MG63 (cell line): ENCODE measurements around the gene FAM3B. TPM values are rescaled to one million over a fixed set of nuclear protein-coding genes. Genes with fewer than 3 reads are reported as not detected.
"Not testable (repeated sequence)": the region's sequence is repeated elsewhere in the genome, so short reads cannot be mapped to it uniquely, and the experiment has no call there.

Experiments
- DNase-seq: peaks from one replicate; pipeline ENCODE4 v3.0.0-alpha.2; 2020
- H3K27me3 ChIP-seq: fragments of 250-450 bp; sonication (Bioruptor Pico); 2 replicates; pipeline ENCODE4 v1.5.1; 2020; ENCODE audit warnings: mild to moderate bottlenecking, moderate library complexity
- H3K36me3 ChIP-seq: fragments of 250-450 bp; sonication (Bioruptor Pico); 2 replicates; pipeline ENCODE4 v1.5.1; 2020; ENCODE audit warnings: mild to moderate bottlenecking, moderate library complexity
- H3K4me3 ChIP-seq: fragments of 250-450 bp; sonication (Bioruptor Pico); 2 replicates; pipeline ENCODE4 v1.5.1; 2020; ENCODE audit warnings: mild to moderate bottlenecking, moderate library complexity
- H3K9me3 ChIP-seq: fragments of 250-450 bp; sonication (Bioruptor Pico); 2 replicates; pipeline ENCODE4 v1.5.1; 2020; ENCODE audit warnings: mild to moderate bottlenecking, moderate library complexity
- total RNA-seq: library from RNA; depleted of rRNA; stranded (reverse); fragments of >200 nt; shearing (Covaris generic); gene quantifications from 2 replicates; pipeline ENCODE4 v1.2.3, GENCODE V29; 2014; ENCODE audit warnings: low replicate concordance

The FAM3B gene
- total RNA-seq, 1 experiment from 2014 or later, result not detected

DNA sequence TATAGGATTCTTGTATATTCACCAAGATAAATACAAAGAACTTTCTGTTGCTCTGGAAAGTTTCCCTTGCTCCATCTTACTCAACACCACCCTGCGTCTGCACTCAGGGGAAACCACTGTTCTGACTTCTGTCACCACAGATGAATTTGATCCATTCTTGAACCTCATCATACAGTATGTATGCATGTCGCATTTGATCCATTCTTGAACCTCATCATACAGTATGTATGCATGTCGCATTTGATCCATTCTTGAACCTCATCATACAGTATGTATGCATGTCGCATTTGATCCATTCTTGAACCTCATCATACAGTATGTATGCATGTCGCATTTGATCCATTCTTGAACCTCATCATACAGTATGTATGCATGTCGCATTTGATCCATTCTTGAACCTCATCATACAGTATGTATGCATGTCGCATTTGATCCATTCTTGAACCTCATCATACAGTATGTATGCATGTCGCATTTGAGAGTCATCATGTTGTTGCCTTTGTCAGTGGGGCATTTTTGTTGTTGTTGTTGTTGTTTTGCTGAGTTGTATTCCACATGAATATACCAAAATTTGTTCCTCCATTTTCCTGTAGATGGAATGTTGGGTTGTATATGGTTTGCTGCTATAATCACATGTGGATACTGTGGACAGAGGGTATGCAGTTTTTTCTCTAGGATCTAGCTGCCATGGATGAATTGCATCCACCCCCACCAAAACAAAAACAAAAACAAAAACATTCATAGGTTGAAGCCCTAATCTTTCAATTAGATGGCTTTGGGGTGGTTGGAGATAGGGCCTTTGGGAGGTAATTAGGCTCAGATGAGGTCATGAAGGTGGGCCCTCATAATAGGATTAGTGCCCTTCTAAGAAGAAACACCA, 3.1 kb upstream of the FAM3B start:
- H3K27me3 ChIP-seq, result not testable (repeated sequence)

GRCh38 chr21:41315726-41316125, 875 bp upstream of the FAM3B start:
- H3K27me3 ChIP-seq, result peaks cover 10% of the 10 kb centered on the region
- no peaks in the 10 kb centered on the region for H3K9me3 ChIP-seq
- DNase-seq, result no peak
- H3K36me3 ChIP-seq, result no peaks in the 10 kb centered on the region
- no peak overlapping the region for H3K4me3 ChIP-seq

More for the DNA sequence above, 3.1 kb upstream of the FAM3B start:
- not testable (repeated sequence) for H3K36me3 ChIP-seq, H3K4me3 ChIP-seq, H3K9me3 ChIP-seq, DNase-seq

DNA sequence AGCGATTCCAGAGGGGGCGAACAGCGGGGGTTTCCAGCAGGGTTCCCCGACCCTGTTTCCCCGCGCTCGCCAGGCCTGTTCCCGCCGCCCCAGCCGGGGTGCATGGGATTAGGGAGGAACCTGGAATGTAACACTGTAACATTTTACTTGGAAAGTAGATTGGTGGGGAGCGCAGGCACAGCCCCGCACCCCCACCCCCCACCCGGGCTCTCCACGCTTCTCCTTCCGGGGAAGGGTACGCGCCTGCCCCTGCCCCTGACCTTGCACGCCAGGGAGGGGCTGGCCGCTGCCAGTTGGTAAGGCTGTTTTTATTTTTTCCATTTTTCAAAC, 427 bp downstream of the FAM3B start:
- DNase-seq, result no peak
- H3K36me3 ChIP-seq, result no peaks in the 10 kb centered on the region
- H3K9me3 ChIP-seq, result no peaks in the 10 kb centered on the region
- peaks cover 10% of the 10 kb centered on the region for H3K27me3 ChIP-seq
- no peak overlapping the region for H3K4me3 ChIP-seq

- no peak overlapping the region for H3K4me3 ChIP-seq
- no peaks in the 10 kb centered on the region for H3K36me3 ChIP-seq
- peaks cover 10% of the 10 kb centered on the region for H3K27me3 ChIP-seq
- no peak for DNase-seq
- no peaks in the 10 kb centered on the region for H3K9me3 ChIP-seq
Measured at GRCh38 chr21:41317458-41317857, 857 bp downstream of the FAM3B start.

DNA sequence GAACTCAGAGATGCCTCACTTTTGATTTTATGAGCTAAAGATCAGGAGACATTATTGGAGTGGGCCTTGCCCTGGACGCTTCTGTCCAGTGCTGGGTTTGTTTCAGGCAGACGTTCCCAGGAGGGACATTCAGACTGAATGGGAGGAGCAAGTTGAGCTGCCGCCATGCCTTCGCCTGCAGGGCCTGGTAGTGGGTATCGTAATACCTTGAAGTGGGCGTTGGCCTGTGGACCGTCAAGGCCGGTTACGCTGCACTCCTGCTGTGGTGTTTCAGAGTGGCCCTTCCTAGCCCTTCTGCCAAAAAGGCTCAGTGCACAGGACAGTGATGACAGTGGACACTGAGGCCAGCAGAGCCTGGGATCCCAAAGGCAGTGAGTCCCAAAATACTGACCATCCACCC, 1.6 kb downstream of the FAM3B start:
- peaks cover 10% of the 10 kb centered on the region for H3K27me3 ChIP-seq

GRCh38 chr21:41319273-41319672, 2.7 kb downstream of the FAM3B start:
- DNase-seq, result no peak
- Histone ChIP-seq H3K9me3 (no peaks in the 10 kb centered on the region), H3K27me3 (peaks cover 10% of the 10 kb centered on the region), H3K4me3 (no peak overlapping the region), H3K36me3 (no peaks in the 10 kb centered on the region)

More for the DNA sequence above, 1.6 kb downstream of the FAM3B start:
- H3K36me3 ChIP-seq, result no peaks in the 10 kb centered on the region
- H3K9me3 ChIP-seq, result no peaks in the 10 kb centered on the region
- no peak for DNase-seq
- no peak overlapping the region for H3K4me3 ChIP-seq

DNA sequence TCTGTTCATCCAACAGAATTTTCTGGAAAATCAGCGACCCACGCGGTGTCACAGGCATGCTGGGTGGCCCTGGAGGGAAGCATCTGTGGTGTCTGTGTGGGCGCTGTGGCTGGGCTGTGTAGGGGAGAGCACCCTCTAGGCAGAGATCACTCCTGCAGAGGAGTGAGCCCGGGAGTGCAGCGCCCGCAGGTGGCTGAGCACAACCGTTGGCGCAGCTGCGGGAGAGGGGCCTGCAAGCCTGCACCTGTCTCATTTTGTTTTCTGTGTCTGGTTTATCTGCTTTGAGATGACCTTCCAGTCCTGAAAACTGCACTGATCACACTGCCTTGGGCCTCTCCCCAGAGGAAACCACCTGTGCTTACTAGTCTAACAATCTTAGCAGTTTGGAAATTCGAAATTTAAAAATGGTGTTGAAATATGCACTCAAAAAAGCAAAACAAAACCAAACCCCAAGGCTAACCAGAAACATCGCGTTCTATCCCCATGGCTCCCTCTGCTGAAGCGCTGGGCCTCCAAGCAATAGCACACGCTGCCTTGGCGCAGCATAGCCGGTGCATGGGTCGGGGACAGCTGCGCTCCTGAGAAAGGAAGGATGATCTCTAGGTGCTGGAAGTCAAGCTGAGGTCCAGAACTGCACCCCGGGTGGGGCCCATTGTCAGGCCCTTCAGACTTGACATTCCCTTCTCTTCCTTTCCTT, 4.8 kb downstream of the FAM3B start:
- no peak for DNase-seq
- H3K4me3 ChIP-seq, result no peak overlapping the region
- no peaks in the 10 kb centered on the region for H3K9me3 ChIP-seq
- no peaks in the 10 kb centered on the region for H3K36me3 ChIP-seq
- peaks cover 4% of the 10 kb centered on the region for H3K27me3 ChIP-seq

- no peaks in the 10 kb centered on the region for H3K36me3 ChIP-seq
- DNase-seq, result no peak
- H3K27me3 ChIP-seq, result no peaks in the 10 kb centered on the region; the same call in 1 of the 2 replicates
- no peak overlapping the region for H3K4me3 ChIP-seq
- no peaks in the 10 kb centered on the region for H3K9me3 ChIP-seq
Measured at GRCh38 chr21:41321908-41322495, 5.4 kb downstream of the FAM3B start.

GRCh38 chr21:41322496-41323382, 6.1 kb downstream of the FAM3B start:
- no peak for DNase-seq
- Histone ChIP-seq H3K27me3 (no peaks in the 10 kb centered on the region), H3K4me3 (no peak overlapping the region), H3K9me3 (no peaks in the 10 kb centered on the region), H3K36me3 (no peaks in the 10 kb centered on the region)

- Histone ChIP-seq H3K4me3 (no peak overlapping the region), H3K9me3 (no peaks in the 10 kb centered on the region), H3K27me3 (no peaks in the 10 kb centered on the region), H3K36me3 (no peaks in the 10 kb centered on the region)
- DNase-seq, result no peak
Measured at GRCh38 chr21:41325138-41325912, 8.7 kb downstream of the FAM3B start.

- H3K4me3 ChIP-seq, result no peak overlapping the region
- no peaks in the 10 kb centered on the region for H3K36me3 ChIP-seq
- no peaks in the 10 kb centered on the region for H3K27me3 ChIP-seq
- H3K9me3 ChIP-seq, result no peaks in the 10 kb centered on the region
- DNase-seq, result no peak
Measured at GRCh38 chr21:41326414-41327080, 9.9 kb downstream of the FAM3B start.

DNA sequence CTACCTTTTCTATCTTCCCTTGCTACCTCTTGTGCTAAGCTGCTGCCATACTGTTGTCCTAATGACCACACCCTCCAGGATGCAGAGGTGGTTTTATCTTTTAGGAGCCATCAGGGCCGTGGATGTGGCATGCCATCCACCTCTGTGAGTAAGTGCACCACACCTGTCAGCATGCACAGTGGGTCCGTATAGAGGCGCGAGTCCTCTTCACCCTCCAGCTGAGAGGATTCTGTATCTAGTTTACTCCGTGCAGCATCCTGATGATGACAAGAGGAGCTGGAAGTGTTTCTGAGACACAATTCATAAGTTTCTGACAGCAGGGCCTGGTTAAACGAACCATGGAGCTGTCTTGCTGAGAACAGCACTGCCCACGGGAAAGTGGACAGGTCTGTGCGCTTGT, 11.2 kb downstream of the FAM3B start:
- H3K9me3 ChIP-seq, result no peaks in the 10 kb centered on the region
- no peaks in the 10 kb centered on the region for H3K27me3 ChIP-seq
- H3K4me3 ChIP-seq, result no peak overlapping the region
- no peak for DNase-seq
- no peaks in the 10 kb centered on the region for H3K36me3 ChIP-seq

DNA sequence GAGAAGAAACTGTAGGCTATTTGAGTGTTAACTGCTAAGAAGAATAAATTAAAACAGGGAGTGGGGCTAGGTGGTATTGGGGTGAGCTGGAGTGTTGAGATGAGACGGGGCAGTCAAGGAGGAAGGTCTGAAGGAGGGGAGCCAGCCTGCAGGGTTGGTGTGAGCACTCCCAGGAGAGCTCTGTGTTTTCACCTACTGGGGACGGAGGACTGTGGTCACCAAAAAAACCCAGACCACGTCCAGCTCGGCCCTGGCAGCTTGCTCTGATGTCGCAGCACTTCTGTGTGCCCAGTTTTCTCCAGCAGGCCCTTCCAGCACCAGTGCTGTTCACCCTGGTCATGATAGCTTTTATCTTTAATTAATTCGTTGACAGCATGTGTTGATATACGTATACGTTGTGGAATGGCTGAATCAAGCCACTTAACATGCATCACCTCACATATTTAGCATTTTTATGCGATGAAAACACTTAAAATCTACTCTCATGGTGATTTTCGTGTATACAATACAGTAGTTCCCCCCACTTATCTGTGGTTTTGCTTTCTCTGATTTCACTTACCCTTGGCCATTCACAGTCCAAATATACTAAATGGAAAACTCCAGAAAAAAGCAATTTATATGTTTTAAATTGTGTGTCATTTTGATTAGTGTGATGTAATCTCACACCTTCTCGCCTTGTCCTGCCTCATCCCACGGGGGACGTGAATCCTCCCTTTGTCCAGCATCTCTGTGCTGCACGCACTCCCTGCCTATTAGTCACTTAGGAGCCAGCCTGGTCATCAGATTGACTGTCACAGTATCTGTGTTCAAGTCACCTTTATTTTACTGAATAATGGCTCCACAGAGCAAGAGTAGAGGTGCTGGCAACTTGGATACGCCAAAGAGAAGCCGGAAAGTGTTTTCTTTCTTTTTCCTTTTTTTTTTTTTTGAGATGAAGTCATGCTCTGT, 12.3 kb downstream of the FAM3B start:
- Histone ChIP-seq H3K36me3 (no peaks in the 10 kb centered on the region), H3K4me3 (no peak overlapping the region), H3K27me3 (no peaks in the 10 kb centered on the region), H3K9me3 (no peaks in the 10 kb centered on the region)
- no peak for DNase-seq

- Histone ChIP-seq H3K36me3 (no peaks in the 10 kb centered on the region), H3K9me3 (peaks cover 1% of the 10 kb centered on the region; the same call in 1 of the 2 replicates), H3K27me3 (no peaks in the 10 kb centered on the region), H3K4me3 (no peak overlapping the region)
- DNase-seq, result no peak
Measured at GRCh38 chr21:41333752-41334151, 17.2 kb downstream of the FAM3B start.

DNA sequence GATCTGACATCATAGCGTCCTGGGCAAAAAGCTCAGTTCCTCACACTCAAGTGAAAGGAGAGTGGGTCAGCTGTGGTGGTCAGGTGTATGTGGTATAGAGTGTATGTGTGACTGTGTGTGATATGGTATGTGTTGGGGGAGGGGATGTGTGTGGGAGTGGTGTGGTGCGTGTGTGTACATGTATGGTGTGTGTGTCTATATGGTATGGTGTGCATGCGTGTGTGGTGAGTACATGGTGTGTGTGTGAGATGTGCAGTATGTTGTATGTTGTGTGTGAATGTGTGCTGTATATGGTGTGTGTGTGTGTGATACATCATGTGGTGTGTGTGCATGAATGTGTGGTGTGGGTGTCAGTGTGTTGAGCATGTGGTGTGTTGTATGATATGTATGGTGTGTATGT, 20.9 kb downstream of the FAM3B start:
- Histone ChIP-seq H3K27me3 (no peaks in the 10 kb centered on the region), H3K36me3 (no peaks in the 10 kb centered on the region), H3K4me3 (no peak overlapping the region), H3K9me3 (peaks cover 6% of the 10 kb centered on the region; the same call in 1 of the 2 replicates)
- DNase-seq, result no peak
